Caki2 (cell line): Measurements from ENCODE around the gene FHIT. TPM values are rescaled to one million over a fixed set of nuclear protein-coding genes. Genes with fewer than 3 reads are reported as not detected.
A peak's percentile ranks its signal among the peaks of the same experiment; 100 is the strongest.

Experiments used
- DNase-seq: peaks from one replicate; pipeline ENCODE4 v3.0.0-alpha.2; 2015; ENCODE audit warnings: low read depth
- in situ Hi-C: cut with HindIII; loops from 2 replicates; pipeline ENCODE4 v1.10.0; 2016; ENCODE audit warnings: low sequenced_read_pairs, low pct_unique_long_range_greater_than_20kb, mixed read lengths
- total RNA-seq: library from RNA; depleted of rRNA; stranded (reverse); fragments of >200 nt; shearing (Covaris generic); gene quantifications from 2 replicates; pipeline ENCODE4 v1.2.3, GENCODE V29; 2014; ENCODE audit warnings: low replicate concordance

The FHIT gene
- total RNA-seq, 1 experiment from 2014 or later = 4.8 TPM

- DNase-seq = no peak
Measured at GRCh38 chr3:59879031-59879581, 1372.1 kb downstream of the FHIT start.

GRCh38 chr3:59878038-59878427, 1373.2 kb downstream of the FHIT start:
- in situ Hi-C loops = no loop called here
- DNase-seq = no peak

More at GRCh38 chr3:59879031-59879581, 1372.1 kb downstream of the FHIT start:
- in situ Hi-C loops = no loop called here

- in situ Hi-C loops = no loop called here
- no peak for DNase-seq
Measured at GRCh38 chr3:59877263-59878037, 1373.8 kb downstream of the FHIT start.

GRCh38 chr3:59876533-59877062, 1374.7 kb downstream of the FHIT start:
- in situ Hi-C loops = no loop called here
- no peak for DNase-seq

GRCh38 chr3:59873576-59874230, 1377.5 kb downstream of the FHIT start:
- in situ Hi-C loops = no loop called here
- DNase-seq = no peak

GRCh38 chr3:59872128-59872527, 1379.1 kb downstream of the FHIT start:
- in situ Hi-C loops = no loop called here
- no peak for DNase-seq

GRCh38 chr3:59867185-59868002, 1383.9 kb downstream of the FHIT start:
- no peak for DNase-seq
- in situ Hi-C loops = no loop called here

- no peak for DNase-seq
- in situ Hi-C loops = no loop called here
Measured at GRCh38 chr3:59866076-59866475, 1385.2 kb downstream of the FHIT start.

GRCh38 chr3:59865351-59865750, 1385.9 kb downstream of the FHIT start:
- in situ Hi-C loops = no loop called here
- DNase-seq = no peak

- DNase-seq = peak; percentile 18
Measured at GRCh38 chr3:59862686-59863085, 1388.6 kb downstream of the FHIT start.

GRCh38 chr3:59857589-59858346, 1393.5 kb downstream of the FHIT start:
- in situ Hi-C loops = no loop called here
- DNase-seq = peak; percentile 79

More at GRCh38 chr3:59862686-59863085, 1388.6 kb downstream of the FHIT start:
- in situ Hi-C loops = no loop called here

- in situ Hi-C loops = no loop called here
Measured at GRCh38 chr3:59856934-59857460, 1394.3 kb downstream of the FHIT start.

GRCh38 chr3:59854061-59854709, 1397.1 kb downstream of the FHIT start:
- in situ Hi-C loops = no loop called here

More at GRCh38 chr3:59856934-59857460, 1394.3 kb downstream of the FHIT start:
- DNase-seq = no peak

GRCh38 chr3:59850417-59850816, 1400.8 kb downstream of the FHIT start:
- in situ Hi-C loops = no loop called here

More at GRCh38 chr3:59854061-59854709, 1397.1 kb downstream of the FHIT start:
- no peak for DNase-seq

GRCh38 chr3:59845386-59845785, 1405.9 kb downstream of the FHIT start:
- no peak for DNase-seq
- in situ Hi-C loops = no loop called here

More at GRCh38 chr3:59850417-59850816, 1400.8 kb downstream of the FHIT start:
- peak; percentile 64 for DNase-seq

GRCh38 chr3:59843821-59844220, 1407.4 kb downstream of the FHIT start:
- no peak for DNase-seq
- in situ Hi-C loops = no loop called here
